Prostate gland (tissue), 2 donors: ENCODE measurements around the gene TIRAP. TPM values are rescaled to one million over a fixed set of nuclear protein-coding genes. Genes with fewer than 3 reads are reported as not detected.

Experiments
- DNase-seq: peaks from one replicate; pipeline ENCODE4 v3.0.0-alpha.2; 2019; ENCODE audit warnings: low spot score
- H3K27ac ChIP-seq, 2 donors: fragments of 200-600 bp; sonication (generic); 2 replicates each; pipeline ENCODE4 v1.5.1; 2017 to 2019
- H3K27me3 ChIP-seq: fragments of 200-600 bp; sonication (generic); replicated peaks from 2 replicates; pipeline ENCODE4 v1.5.1; 2019; ENCODE audit not compliant: insufficient read depth
- H3K36me3 ChIP-seq, 2 donors: fragments of 200-600 bp; sonication (generic); 1 replicate in 1 of 2; 2 replicates in 1 of 2; pipeline versions ENCODE4 v1.5.1 to v1.8.1; 2017 to 2019
- H3K4me1 ChIP-seq: fragments of 200-600 bp; sonication (generic); replicated peaks from 2 replicates; pipeline ENCODE4 v1.5.1; 2019
- H3K4me3 ChIP-seq, 2 donors: fragments of 200-600 bp; sonication (generic); 2 replicates each; pipeline ENCODE4 v1.5.1; 2017 to 2019
- H3K9me3 ChIP-seq: fragments of 200-600 bp; sonication (generic); 2 replicates; pipeline ENCODE4 v1.5.1; 2017
- CTCF ChIP-seq, 4 experiments: fragments of 200-600 bp in 2 of 4; fragments of 450-650 bp in 2 of 4; sonication (generic) in 2 of 4; IDR thresholded peaks; 1 replicate in 3 of 4; 2 replicates in 1 of 4; pipeline ENCODE4 v1.5.1; 2016 to 2019; ENCODE audit warnings: antibody characterized with exemption in 4 of 4, mild to moderate bottlenecking in 2 of 4, moderate library complexity in 2 of 4
- POLR2A ChIP-seq: fragments of 450-650 bp; IDR thresholded peaks from one replicate; pipeline ENCODE4 v1.6.1; 2016; ENCODE audit warnings: antibody characterized with exemption, mild to moderate bottlenecking
- POLR2AphosphoS5 ChIP-seq: sonication (generic); formaldehyde crosslinking; IDR thresholded peaks from one replicate; pipeline ENCODE4 v1.6.1; 2017; ENCODE audit warnings: antibody characterized with exemption
- WGBS: methylation state at CpG from one replicate; pipeline ENCODE4 v1.1.5; 2018; 5-methylcytosine and 5-hydroxymethylcytosine counted together
- intact Hi-C: fragments of 100-400 bp; cut with DNase I; formaldehyde crosslinking; loops from one replicate; pipeline ENCODE4 v1.14.2; 2022
- total RNA-seq, 2 donors: library from RNA; depleted of rRNA; stranded (reverse); fragments of >200 nt; gene quantifications; one replicate each; pipeline ENCODE4 v1.1.0, GENCODE V29; 2016

TIRAP gene
- total RNA-seq, 2 donors from 2014 or later: 15.2 to 19.9 TPM

GRCh38 chr11:126313826-126314225 is 30.9 kb downstream of the TIRAP start:
- intact Hi-C loops: loop anchor here (10.0 kb wide), 1 partner anchor 671 kb away; no protein-coding TSS in a partner anchor
- 92% methylated on average over 5 of the region's 5 CpGs for WGBS
- Histone ChIP-seq H3K4me3 (no peak overlapping the region), H3K36me3 (no peaks in the 10 kb centered on the region), H3K4me1 (no peaks in the 10 kb centered on the region), H3K27me3 (no peaks in the 10 kb centered on the region), H3K27ac (no peak overlapping the region), H3K9me3 (no peaks in the 10 kb centered on the region)
- no peak for DNase-seq
- TF ChIP-seq POLR2A: no peak
- no peak for TF ChIP-seq POLR2AphosphoS5

- Histone ChIP-seq H3K36me3 (no peaks in the 10 kb centered on the region), H3K27ac (peak overlapping the region in 1 of 2 donors; percentile 62), H3K4me1 (no peaks in the 10 kb centered on the region), H3K27me3 (no peaks in the 10 kb centered on the region), H3K9me3 (no peaks in the 10 kb centered on the region), H3K4me3 (no peak overlapping the region)
- TF ChIP-seq POLR2AphosphoS5: no peak
- TF ChIP-seq POLR2A: no peak
- TF ChIP-seq CTCF (IDR thresholded peaks at IDR 0.05): no peak
- intact Hi-C loops: loop anchor here (5.0 to 10.0 kb wide), 3 partner anchors 40 to 667 kb away; partner anchors contain the start of gene ST3GAL4
- no peak for DNase-seq
- WGBS: 35% methylated on average over 1 of the region's 1 CpG
These were observed 34.5 kb downstream of the TIRAP start for GRCh38 chr11:126317432-126317755.

- Histone ChIP-seq H3K27ac (peak overlapping the region; percentile 43 to 62), H3K4me3 (no peak overlapping the region), H3K27me3 (no peaks in the 10 kb centered on the region), H3K4me1 (no peaks in the 10 kb centered on the region), H3K36me3 (no peaks in the 10 kb centered on the region), H3K9me3 (no peaks in the 10 kb centered on the region)
- peak; percentile 31 for DNase-seq
- WGBS: 14% methylated on average over 14 of the region's 14 CpGs
- intact Hi-C loops: loop anchor here (5.0 to 10.0 kb wide), 3 partner anchors 39 to 667 kb away; partner anchors contain the start of gene ST3GAL4
- TF ChIP-seq POLR2AphosphoS5 (no peak), CTCF (IDR thresholded peaks at IDR 0.05) (no peak), POLR2A (no peak)
These were observed 35.1 kb downstream of the TIRAP start for GRCh38 chr11:126317756-126318573.

GRCh38 chr11:126318574-126319373 is 35.9 kb downstream of the TIRAP start:
- TF ChIP-seq CTCF (IDR thresholded peaks at IDR 0.05) (no peak), POLR2A (no peak), POLR2AphosphoS5 (no peak)
- 27% methylated on average over 9 of the region's 9 CpGs for whole genome bisulfite sequencing
- H3K4me3 ChIP-seq: no peak overlapping the region
- intact Hi-C loops: loop anchor here (5.0 to 10.0 kb wide), 3 partner anchors 39 to 666 kb away; partner anchors contain the start of gene ST3GAL4
- no peaks in the 10 kb centered on the region for H3K36me3 ChIP-seq
- no peaks in the 10 kb centered on the region for H3K9me3 ChIP-seq
- DNase-seq: peak; percentile 45
- no peaks in the 10 kb centered on the region for H3K4me1 ChIP-seq
- no peaks in the 10 kb centered on the region for H3K27me3 ChIP-seq
- H3K27ac ChIP-seq: peak overlapping the region; percentile 43 to 62

GRCh38 chr11:126319374-126319740 is 36.5 kb downstream of the TIRAP start:
- Histone ChIP-seq H3K36me3 (no peaks in the 10 kb centered on the region), H3K4me1 (no peaks in the 10 kb centered on the region), H3K27me3 (no peaks in the 10 kb centered on the region), H3K9me3 (no peaks in the 10 kb centered on the region), H3K4me3 (no peak overlapping the region), H3K27ac (peak overlapping the region; percentile 4 to 62)
- TF ChIP-seq POLR2A: no peak
- no peak for TF ChIP-seq POLR2AphosphoS5
- TF ChIP-seq CTCF (IDR thresholded peaks at IDR 0.05): no peak
- intact Hi-C loops: loop anchor here (5.0 to 10.0 kb wide), 3 partner anchors 38 to 665 kb away; partner anchors contain the start of gene ST3GAL4
- 63% methylated on average over 5 of the region's 5 CpGs for WGBS
- no peak for DNase-seq
